A204.1 (cell line): Measurements from ENCODE around the gene PTBP3.
"Not testable (repeated sequence)": the region's sequence is repeated elsewhere in the genome, so short reads cannot be mapped to it uniquely, and the experiment has no call there.

Source experiments
- FAIRE-seq: peaks from 2 replicates; lab custom pipeline; 2012; peaks lifted over from hg19 to GRCh38; lab: Jason Lieb, UNC

PTBP3 gene

GRCh38 chr9:112200711-112201110 lies 132.7 kb downstream of the PTBP3 start:
- no peak for FAIRE-seq

DNA sequence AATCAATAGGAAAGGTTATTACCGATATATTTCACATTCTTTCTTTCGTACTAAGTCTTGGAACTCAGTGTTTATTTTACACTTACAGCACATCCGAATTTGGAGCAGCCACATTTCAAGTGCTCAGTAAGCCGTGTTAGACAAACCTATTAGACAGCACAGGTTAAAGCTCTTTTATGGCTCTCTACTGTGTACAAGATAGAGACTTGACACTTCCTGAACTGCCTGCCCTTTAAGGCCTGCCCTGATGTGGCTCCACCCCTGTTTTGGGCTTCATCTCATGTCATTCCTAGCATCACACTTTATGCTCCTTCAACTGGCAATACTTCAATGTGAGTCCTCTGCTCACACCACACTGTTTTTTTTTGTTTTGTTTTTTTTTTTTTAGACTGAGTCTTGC lies 134.8 kb downstream of the PTBP3 start:
- FAIRE-seq = no peak

DNA sequence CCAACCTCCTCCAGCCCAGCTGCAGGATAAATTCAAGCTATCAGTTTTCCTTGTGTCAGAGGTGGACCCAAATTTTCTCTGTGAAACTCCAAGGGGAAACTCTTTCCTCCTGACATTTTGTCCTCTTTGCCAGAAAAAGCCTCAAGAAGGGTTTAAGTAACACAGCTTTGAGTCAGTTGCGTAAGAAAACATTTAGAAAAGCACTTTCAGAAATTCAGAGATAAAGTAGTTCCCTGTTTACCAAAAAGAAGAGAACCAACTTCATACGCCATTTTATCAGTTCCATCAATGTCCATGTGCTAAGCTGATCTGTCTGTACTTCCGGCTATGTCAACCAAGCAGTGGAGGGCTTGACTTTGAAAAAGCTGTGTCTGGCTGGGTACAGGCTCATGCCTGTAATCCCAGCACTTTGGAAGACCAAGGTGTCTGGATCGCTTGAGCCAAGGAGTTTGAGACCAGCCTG lies 138.4 kb downstream of the PTBP3 start:
- no peak for FAIRE-seq

DNA sequence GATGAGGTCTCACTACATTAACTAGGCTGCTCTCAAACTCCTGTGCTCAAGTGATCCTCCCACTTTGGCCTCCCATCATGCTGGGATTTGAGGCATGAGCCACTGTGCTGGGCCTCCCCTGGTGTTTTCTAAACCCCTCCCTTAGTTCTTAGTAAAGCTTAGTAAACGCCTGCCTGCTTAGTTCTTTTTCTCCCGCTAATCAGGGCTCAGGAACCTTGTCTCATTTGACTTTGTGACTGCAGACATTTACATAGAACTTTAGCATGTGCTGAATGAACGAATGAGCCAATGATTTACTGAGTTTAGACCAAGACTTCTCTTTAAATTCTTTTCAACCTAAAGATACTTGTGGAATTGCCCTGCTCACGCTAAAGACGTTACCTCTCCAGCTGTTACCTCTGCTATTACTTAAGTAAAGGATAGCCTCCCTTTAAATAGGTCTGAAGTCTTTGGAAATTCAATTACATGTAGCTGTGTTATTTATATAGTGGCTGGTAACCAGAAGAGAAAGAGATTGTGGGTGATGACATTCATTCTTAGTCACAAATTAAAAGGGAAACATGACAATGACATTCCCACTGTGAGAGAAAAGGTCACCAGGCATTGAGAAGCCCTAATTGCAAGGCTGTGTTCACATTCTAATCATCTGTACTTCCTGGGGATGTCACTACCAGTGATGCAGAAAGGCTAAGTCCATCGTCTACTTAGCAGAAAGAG lies 139.7 kb downstream of the PTBP3 start:
- no peak for FAIRE-seq

GRCh38 chr9:112190320-112190719 lies 143.1 kb downstream of the PTBP3 start:
- not testable (repeated sequence) for FAIRE-seq

- FAIRE-seq = no peak
These were observed 144.5 kb downstream of the PTBP3 start for GRCh38 chr9:112188884-112189283.

- FAIRE-seq = no peak
These were observed 146.0 kb downstream of the PTBP3 start for GRCh38 chr9:112187404-112187803.

- no peak for FAIRE-seq
These were observed 146.7 kb downstream of the PTBP3 start for GRCh38 chr9:112186695-112187094.

DNA sequence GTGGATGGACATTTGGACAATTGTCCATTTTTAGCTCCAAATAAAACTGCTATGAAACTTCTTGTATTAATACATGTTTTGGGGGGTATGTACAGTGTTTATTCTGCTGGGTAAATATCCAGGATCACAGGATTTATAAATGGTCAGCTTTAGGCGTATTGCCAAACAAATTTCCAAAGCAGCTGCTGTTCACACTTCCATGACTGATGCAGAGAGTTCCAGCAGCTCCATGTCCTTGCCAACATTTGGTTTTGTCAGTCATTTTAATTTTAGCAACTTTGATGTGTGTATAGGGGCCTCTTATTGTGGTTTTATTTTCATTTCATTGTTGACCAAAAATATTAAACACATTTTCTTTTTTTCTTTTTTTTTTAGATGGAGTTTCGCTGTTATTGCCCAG lies 148.5 kb downstream of the PTBP3 start:
- FAIRE-seq = no peak

DNA sequence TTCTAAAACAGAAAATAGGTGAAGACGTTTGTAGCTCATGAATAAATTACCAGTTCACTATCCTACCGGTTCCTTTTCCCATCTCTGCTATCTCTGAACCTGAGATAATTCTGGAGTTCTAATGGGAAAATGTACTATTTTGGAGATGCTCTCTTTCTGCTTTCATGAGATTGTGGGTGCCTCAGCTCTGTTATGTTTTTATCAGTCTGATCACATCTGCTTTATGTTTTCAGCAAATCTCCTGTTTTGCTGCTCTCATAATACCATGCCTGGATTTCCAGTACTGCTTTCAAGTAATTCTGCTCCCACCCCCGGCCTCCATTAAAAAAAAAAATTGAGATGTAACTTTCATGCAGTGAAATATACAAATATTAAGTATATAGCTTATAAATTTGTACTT lies 149.2 kb downstream of the PTBP3 start:
- FAIRE-seq = no peak

- FAIRE-seq = no peak
These were observed 153.0 kb downstream of the PTBP3 start for GRCh38 chr9:112180387-112180881.

GRCh38 chr9:112179816-112180215 lies 153.6 kb downstream of the PTBP3 start:
- no peak for FAIRE-seq

DNA sequence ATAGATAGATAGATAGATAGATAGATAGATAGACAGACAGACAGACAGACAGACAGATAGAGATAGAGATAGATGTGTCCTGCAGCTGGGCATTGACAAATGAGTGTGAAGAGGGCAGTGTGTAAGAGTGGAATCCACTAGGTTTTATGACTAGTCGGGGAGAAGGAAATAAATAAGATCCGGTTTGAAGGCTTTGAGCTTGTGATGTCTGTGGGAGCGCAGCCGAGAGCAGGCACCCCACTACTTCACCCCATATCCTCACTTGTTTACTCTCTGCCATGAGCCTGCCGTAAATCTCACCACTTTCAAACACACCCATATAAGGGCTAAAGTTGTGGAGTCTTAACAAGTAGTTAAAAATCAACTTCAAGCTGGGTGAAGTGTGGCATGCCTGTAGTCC lies 156.9 kb downstream of the PTBP3 start:
- FAIRE-seq = no peak

- no peak for FAIRE-seq
These were observed 157.6 kb downstream of the PTBP3 start for GRCh38 chr9:112175796-112176315.

DNA sequence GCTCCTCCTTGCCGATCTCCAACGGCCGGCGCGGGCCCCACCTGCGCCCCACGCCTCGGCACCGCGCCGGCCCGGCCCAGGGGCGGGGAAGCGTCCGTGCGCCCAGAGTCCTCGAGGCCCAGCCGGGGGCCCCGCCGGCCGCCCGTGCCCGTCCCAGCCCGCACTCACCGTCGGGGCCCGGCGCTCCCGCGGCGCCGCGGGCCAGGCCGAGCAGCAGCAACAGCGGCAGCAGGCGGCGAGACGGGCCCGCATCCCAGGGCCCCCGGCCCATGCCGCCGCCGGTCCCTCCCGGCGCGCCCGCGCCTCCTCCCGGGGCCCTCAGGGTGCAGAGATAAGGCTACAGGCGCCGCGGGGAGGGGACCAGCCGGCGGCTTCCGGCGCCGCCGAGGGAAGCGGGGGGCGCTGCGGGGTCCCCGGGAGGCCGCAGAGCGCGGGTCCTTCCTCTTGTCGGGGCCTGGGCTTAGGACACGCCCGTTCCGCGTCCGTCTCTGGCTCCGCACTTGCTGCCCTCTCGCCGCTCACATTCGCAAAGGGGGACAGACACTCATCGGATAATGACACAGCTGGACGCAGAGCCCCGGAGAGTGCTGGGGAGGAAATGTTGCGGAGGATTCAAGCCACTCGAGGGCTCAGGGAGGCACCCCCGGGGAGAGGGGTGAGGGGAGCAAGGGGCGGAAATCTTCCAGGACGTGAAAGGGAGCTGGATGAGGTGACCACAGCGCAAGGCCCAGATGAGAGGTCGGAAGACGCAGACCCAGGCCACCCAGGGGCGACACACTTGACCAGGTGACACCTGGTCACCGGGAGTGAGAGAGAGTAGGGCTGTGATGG lies 158.2 kb downstream of the PTBP3 start, which contains the start of gene SUSD1:
TSS of gene SUSD1 (minus strand) at position 333 of the 831 bp plus-strand sequence. CDS start at position 271, 62 bp downstream.
- FAIRE-seq = no peak

DNA sequence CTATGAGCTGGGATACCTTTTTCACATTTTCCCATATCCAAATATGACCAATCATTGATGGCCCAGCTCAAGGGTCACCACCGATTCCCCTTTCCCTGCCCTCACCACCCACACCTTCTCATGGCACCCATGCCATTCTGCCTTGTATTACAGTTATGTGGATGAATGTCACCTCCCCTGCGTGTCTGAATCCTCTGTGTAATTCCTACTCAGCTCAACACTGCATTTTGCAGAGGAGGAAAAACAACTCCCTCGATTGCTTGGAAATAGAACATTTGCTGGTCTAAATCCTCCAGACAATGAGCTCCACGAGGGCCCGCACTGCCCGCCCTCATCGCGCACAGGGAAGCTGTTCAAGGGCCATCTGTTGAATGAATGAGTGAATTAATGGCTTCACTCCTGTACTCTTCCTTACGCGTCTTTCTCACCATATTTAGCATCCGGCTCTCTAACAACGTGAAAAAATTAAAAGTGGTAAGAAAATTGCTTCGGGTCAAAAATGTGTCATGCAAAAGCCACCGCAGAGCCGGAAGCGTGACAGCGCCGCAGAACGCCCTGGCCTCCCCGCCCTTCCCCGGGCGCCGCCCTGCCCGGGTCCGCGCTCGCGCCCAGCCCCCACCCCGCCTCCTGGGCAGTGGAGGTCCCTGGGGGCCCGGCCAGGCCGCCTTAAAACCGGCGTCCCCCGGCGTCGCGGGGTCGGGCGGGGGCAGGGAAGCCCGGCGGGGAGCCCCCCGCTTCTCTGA lies 159.0 kb downstream of the PTBP3 start:
- no peak for FAIRE-seq

DNA sequence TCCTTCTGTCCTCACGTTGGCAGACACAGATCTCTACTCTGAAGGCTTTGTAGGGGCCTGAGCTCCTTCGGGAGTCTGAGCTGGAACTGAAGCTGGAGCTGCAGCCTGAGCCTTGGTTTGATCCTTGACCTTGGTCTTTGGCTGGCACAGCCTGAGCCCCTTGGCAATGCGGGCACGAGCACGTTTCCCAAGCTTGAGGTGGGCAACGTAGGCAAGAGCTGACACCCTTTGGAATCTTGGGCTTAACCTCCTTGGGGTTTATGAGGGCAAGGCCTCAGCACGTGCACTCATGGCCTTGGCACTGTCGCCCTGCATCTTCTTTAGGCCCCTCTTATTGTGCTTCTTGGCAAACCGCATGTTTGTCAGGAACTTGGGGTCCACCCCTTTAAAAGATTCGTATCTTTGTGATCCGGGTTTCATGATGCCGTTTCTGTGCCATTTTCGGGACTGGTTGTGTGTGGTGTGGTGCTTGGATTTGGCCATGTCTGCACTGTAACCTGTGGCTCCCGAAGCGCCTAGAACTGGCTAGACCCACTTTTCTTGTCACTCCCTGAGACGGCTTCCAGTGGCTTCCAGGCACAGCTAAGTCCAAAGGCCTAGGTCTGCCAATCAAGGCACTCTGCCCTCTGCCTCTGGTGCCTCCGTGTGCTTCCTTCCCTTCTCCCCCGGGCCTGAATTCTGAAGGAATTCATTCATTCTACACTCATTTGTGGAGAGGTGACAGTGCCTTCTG lies 159.8 kb downstream of the PTBP3 start:
- no peak for FAIRE-seq

DNA sequence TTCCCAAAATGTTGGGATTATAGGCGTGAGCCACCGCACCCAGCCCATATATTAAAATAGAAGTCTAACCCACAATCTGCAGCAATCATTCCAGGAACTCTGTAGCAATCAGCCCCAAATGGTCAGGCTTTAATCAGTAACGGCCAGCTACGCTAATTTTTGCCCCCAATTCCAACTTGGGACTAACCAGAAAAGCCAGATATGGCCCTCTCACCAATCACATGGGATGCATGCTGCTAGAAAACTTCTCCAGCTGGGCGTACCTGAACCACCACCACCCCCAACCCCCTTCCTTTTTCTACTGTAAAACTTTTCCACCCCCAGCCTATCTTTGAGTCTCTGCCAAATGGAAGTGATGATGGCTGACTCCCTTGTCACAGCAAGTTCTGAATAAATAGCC lies 162.5 kb downstream of the PTBP3 start:
- FAIRE-seq = no peak

DNA sequence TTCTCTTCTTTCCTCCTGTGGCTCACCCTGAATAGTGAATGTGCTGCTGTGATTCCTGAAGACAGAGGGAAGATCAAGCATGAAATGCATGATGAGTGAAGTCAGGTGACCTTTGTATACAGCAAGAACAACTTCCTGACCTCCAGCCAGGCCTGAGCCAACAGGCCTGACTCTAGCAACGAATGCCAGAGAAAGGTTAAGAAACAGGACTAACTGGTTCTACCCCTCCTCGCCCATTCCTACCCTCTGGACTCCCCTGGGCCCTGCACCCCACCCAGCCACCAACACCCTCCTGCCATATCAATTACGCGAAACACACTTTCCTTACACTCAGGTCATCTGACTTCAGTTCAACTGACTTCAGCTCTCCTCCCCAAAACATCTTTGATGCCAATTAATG lies 163.2 kb downstream of the PTBP3 start:
- FAIRE-seq = no peak

DNA sequence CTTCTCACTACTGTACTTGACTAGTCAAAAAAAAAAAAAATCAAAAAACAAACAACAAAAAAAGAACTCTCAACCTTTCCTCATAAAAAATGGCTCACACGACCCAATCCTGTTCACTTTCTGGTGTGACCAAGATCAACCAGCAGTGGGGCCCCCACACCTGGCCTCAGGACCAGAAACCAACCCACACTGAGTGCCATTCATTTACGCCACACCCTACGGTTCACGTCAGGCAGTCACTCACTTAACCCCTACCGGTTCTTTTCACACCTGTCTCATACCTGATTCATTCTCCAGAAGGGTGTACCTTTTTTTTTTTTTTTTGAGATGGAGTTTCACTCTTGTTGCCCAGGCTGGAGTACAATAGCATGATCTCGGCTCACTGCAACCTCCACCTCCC lies 164.1 kb downstream of the PTBP3 start:
- FAIRE-seq = no peak

DNA sequence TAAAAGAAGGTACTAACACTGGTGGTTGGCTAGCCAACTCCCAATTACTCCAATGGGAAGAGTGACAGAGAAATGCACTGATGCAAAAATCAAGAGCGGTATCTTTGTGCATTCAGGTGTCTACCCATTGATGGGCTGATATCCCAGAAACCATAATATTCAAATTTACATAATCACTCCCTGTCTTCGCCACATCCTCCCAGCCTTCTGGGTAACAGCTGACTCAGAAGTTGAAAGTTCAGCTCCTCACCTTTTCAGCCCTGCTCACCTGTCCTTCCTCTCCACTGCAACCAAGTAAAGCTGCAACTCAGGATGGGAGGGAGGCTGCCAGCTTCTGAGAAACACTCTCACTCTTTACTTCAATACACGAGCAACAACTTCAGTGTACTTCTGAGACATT lies 165.2 kb downstream of the PTBP3 start:
- FAIRE-seq = no peak
